ENCODE measurements around the gene PARD3B. TPM values are rescaled to one million over a fixed set of nuclear protein-coding genes. Genes with fewer than 3 reads are reported as not detected.

The PARD3B gene
- total RNA-seq, 1 experiment from 2014 or later = 2.0 TPM

DNA sequence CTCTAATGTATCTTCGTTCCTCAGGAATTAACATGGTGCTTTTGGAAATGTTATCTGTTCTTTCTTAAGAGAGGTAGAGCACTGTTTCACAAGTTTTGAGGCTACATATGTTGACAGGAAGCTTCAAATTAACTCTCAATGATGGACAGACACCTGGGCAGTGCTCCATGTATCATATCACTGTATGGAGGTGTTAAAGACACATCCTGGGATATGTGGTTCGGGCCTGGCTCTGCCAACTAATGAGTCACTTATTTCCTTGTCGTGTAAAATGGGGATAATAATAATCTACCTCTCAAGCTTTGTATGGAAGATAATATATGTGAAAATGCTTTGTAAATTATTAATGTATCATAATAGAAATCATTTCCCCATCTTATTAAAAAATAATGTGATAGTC is 90.2 kb downstream of the PARD3B start:
- Histone ChIP-seq H3K79me2 (ENCODE audit: insufficient read depth, low read length) (no peaks in the 10 kb centered on the region), H3K9me3 (ENCODE audit: control insufficient read depth in 1 of 2, insufficient read depth in 1 of 2, low read depth in 1 of 2, low read length in 2 of 2) (no peaks in the 10 kb centered on the region), H4K20me1 (ENCODE audit: insufficient read depth) (no peaks in the 10 kb centered on the region), H3K4me2 (ENCODE audit: low read length) (no peak overlapping the region), H3K4me3 (replicated peaks in 1 of 2; ENCODE audit: low read depth in 1 of 2, low read length in 2 of 2) (no peak overlapping the region), H3K9me2 (ENCODE audit: insufficient read depth) (no peaks in the 10 kb centered on the region), H3K4me1 (ENCODE audit: control insufficient read depth in 1 of 2, insufficient read depth in 2 of 2, low read length in 2 of 2) (no peaks in the 10 kb centered on the region), H3K27ac (ENCODE audit: low read depth, low read length) (no peak overlapping the region), H3K36me3 (ENCODE audit: control insufficient read depth in 1 of 2, insufficient read depth in 2 of 2, low read length in 2 of 2) (no peaks in the 10 kb centered on the region), H3K27me3 (ENCODE audit: insufficient read depth, low read length) (no peaks in the 10 kb centered on the region), H2AFZ (ENCODE audit: low read depth, low read length, poor library complexity, severe bottlenecking) (no peak overlapping the region), H3K9ac (ENCODE audit: low read length) (no peak overlapping the region)
- ATAC-seq = no peak
- ChIA-PET POLR2A (no interaction called here), CTCF (no interaction called here), RAD21 (ENCODE audit: low non-redundant PET in 1 of 2, low total read pairs in 2 of 2, uncharacterized antibody in 2 of 2, unreplicated experiment in 2 of 2) (no interaction called here)
- no peak for DNase-seq (ENCODE audit: low read depth, low spot score)
- intact Hi-C loops (cut with micrococcal nuclease) = no loop called here
- no peak for TF ChIP-seq CEBPB (IDR thresholded peaks at IDR 0.05; ENCODE audit: low read depth)
- TF ChIP-seq, protein P1, sequence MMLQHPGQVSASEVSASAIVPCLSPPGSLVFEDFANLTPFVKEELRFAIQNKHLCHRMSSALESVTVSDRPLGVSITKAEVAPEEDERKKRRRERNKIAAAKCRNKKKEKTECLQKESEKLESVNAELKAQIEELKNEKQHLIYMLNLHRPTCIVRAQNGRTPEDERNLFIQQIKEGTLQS (IDR thresholded peaks at IDR 0.05) = no peak
- no peak for TF ChIP-seq TCF7L2 (IDR thresholded peaks at IDR 0.05; ENCODE audit: borderline replicate concordance, extremely low read depth, insufficient read depth, insufficient read length)
- TF ChIP-seq JUND (IDR thresholded peaks at IDR 0.05) = no peak
- no peak for TF ChIP-seq CBX3 (IDR thresholded peaks at IDR 0.05; ENCODE audit: low read depth)
- TF ChIP-seq ZFX (IDR thresholded peaks at IDR 0.05) = no peak
- no peak for TF ChIP-seq SP1 (IDR thresholded peaks at IDR 0.05; ENCODE audit: low read depth)
- TF ChIP-seq, protein P2, sequence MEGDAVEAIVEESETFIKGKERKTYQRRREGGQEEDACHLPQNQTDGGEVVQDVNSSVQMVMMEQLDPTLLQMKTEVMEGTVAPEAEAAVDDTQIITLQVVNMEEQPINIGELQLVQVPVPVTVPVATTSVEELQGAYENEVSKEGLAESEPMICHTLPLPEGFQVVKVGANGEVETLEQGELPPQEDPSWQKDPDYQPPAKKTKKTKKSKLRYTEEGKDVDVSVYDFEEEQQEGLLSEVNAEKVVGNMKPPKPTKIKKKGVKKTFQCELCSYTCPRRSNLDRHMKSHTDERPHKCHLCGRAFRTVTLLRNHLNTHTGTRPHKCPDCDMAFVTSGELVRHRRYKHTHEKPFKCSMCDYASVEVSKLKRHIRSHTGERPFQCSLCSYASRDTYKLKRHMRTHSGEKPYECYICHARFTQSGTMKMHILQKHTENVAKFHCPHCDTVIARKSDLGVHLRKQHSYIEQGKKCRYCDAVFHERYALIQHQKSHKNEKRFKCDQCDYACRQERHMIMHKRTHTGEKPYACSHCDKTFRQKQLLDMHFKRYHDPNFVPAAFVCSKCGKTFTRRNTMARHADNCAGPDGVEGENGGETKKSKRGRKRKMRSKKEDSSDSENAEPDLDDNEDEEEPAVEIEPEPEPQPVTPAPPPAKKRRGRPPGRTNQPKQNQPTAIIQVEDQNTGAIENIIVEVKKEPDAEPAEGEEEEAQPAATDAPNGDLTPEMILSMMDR (IDR thresholded peaks at IDR 0.05 in 2 of 3, conservative IDR thresholded peaks at IDR 0.05 in 1 of 3; ENCODE audit: borderline replicate concordance in 1 of 3, insufficient read depth in 1 of 3, low read depth in 2 of 3, low read length in 2 of 3) = no peak
- no peak for TF ChIP-seq SIN3A (IDR thresholded peaks at IDR 0.05; ENCODE audit: low read depth)
- no peak for TF ChIP-seq SRF (IDR thresholded peaks at IDR 0.05; ENCODE audit: low read depth)
- no peak for TF ChIP-seq EZH2phosphoT487 (IDR thresholded peaks at IDR 0.05; ENCODE audit: borderline replicate concordance)
- no peak for TF ChIP-seq RAD21 (IDR thresholded peaks at IDR 0.05; ENCODE audit: low read depth)
- no peak for TF ChIP-seq ELF1 (IDR thresholded peaks at IDR 0.05; ENCODE audit: borderline replicate concordance, low read depth)
- TF ChIP-seq FOSL1 (IDR thresholded peaks at IDR 0.05; ENCODE audit: low read depth) = no peak
- TF ChIP-seq YY1 (IDR thresholded peaks at IDR 0.05; ENCODE audit: extremely low read depth, insufficient replicate concordance, low read depth, low read length) = no peak
- no TSS peak for BruUV-seq (replicated peaks)
